SIG-M5 treated with dmso at 0.1 percent for 504 hours (cell line): ENCODE measurements around the gene SGK1.
A peak's percentile ranks its signal among the peaks of the same experiment; 100 is the strongest.
"Not testable (repeated sequence)": the region's sequence is repeated elsewhere in the genome, so short reads cannot be mapped to it uniquely, and the experiment has no call there.

Experiments used
- DNase-seq: peaks from one replicate; lab custom pipeline; 2025; ENCODE audit not compliant: unreplicated experiment; lab: John Stamatoyannopoulos, UW

SGK1 gene

DNA sequence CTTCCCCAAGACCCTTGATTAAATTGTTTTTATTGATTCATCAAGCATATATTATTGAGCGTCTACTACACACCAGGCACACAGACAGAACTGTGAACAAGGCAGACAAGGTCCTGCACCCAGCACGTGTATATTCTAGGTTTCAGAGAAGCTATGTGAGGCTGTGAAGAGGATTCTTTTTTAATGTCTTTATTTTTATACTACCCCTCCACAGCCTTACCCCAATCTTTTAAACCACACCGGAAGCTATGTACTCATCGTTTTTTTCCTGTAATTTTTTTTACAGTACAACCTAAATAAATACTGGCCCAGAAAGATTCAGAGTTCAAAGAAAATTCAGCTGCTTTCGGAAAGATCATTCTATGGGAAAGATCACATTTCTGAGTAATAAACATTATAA lies 10.0 kb downstream of the SGK1 start:
- DNase-seq = no peak

DNA sequence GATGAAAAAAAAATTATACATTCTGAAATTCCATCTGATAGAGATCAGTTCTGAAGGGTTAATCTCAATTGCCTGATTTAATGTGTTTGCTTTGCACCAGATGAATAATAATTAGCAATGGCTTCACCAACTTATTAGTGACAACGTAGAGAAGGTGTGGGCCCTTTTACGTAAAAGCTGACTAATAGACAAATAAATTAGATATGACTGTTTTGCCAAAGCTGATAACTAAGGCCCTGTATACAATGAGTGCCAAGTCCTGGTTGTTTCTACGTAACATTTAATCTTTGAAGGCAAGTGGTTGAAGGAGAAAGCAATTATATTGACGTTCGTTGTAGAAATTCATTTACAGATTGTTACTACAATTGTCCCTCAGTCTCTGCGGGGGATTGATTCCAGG lies 10.8 kb downstream of the SGK1 start:
- DNase-seq = no peak

DNA sequence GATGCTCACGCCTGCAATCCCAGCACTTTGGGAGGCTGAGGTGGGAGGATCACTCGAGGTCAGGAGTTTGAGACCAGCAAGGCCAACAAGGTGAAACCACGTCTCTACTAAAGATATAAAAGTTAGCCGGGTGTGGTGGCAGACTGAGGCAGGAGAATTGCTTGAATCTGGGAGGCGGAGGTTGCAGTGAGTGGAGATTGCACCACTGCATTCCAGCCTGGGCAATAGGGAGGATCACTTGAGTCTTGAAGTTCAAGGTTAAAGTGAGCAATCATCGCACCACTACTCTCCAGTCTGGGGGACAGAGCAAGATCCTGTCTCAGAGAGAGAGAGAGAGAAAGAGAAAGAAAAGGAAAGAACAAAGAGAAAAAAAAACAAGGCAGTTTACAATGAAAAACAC lies 13.5 kb downstream of the SGK1 start:
- DNase-seq = not testable (repeated sequence)

DNA sequence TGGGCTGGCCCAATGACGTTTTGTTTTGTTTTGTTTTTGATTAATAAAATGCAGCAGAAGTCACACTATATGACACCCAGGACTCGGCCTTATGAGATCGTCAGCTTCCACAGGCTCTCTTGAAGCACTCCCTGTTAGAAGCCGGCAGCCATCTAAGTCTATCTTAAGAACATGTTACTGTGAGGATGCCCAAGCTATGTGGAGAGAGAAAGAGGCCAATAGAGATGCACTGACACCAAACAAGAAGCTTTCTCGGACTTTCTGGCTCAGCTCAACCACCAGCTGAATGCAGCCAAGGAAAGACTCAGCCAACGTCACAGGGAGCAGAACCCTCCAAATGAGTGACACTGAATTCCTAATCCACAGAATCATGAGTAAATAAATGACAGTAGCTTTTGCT lies 14.0 kb downstream of the SGK1 start:
- DNase-seq = no peak

DNA sequence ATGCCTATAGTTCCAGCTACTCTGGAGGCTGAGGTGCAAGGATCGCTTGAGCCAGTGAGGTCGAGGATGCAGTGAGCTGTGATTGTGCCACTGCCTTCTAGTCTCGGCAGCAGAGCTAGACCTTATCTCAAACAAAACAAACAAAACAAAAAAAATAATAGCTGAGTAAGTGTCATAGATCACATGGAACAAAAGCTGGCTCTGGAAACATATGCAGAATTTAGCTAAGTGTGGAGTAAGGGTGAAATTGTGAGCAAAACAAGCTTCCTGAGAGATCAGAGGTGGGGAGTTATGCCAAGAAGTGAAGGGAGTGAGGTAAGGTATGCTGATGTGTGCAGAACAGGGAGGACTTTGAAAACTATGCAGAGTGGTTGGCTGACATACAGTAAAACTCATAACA lies 18.7 kb downstream of the SGK1 start:
- DNase-seq = no peak

DNA sequence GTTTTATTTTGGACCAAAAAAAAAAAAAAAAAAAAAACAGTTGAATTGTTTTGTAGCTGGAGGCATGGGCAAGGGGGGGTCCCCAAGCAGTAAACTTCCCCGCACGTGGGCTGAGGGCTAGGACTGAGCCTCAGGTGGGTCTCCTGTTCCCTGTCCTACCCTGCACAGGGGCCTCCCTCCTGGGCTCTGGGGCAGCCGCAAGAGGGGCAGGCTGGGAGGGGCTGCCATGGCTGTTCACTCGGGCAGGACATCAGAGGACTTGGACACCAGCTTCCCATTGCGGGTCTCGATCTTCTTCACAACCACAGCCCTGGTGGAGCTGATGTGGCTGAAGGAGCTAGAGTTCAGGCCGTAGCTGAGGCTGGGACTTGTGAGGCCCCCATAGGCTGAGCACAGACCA lies 21.1 kb downstream of the SGK1 start:
- no peak for DNase-seq

DNA sequence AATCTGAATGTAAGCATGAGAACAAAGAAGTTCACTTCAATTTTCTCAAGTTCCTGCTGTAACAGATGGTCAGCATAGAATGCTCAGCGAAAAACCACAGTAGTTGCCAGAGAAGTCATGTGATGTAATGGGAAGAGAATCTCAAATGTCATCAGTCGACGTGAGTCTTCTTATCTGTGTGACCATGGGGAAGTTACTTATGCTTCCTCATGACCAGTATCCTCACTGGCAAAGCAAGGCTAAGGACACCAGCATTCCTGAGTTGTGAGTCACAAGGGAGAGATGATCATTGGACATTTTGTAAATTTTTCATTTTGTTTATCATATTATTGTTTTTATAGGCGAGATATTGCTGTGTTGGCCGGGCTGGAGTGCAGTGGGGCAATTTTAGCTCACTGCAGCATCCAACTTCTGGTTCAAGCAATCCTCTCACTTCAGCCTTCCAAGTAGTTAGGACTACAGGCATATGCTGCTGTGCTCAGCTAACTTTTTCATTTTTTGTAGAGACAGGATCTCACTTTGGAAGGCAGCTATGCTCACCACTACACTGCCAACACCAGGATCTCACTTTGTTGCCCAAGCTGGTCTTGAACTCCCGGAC lies 21.9 kb downstream of the SGK1 start:
- DNase-seq = peak; percentile 80

DNA sequence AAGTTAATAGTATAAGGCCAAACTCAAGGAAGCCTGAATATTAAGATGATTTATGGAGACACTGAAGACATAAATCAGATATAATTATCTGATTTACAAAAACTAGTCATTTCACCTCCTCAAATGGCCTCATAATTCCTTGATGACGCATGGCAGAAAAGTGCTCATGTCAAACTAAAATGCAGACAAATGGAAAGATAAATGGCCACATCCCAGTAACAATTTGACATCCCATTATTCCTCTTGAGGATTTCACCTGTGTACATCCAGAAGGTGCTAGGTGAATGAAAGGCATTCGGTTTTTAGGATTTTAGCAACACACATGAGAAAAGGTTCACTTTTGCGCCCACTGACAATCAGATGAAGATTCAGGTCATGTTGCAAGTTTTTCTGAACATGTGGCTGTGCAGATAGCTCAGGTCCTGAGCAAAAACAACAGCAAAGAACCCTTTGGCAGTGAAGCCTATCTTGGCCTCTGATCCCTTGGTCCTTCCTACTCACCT lies 24.2 kb downstream of the SGK1 start:
- DNase-seq = no peak

DNA sequence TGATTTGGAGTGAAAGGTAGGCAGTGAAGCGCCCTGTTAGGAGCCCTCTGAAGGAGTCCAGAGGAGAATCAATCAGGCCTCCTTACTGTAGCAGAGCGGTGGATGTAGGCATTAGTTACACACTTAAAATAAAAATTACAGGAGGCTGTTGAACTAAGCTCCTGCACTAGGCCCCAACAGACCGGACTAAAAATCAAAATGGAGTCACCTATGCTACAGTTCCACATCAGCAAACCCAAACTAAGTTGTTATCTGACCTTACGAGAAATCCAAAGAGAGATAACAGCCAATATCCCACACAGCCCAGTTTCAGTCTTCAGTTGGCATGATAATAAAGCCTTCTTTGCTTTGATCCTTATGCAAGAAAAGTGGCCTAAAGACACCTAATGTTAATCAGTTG lies 26.8 kb downstream of the SGK1 start:
- DNase-seq = no peak

DNA sequence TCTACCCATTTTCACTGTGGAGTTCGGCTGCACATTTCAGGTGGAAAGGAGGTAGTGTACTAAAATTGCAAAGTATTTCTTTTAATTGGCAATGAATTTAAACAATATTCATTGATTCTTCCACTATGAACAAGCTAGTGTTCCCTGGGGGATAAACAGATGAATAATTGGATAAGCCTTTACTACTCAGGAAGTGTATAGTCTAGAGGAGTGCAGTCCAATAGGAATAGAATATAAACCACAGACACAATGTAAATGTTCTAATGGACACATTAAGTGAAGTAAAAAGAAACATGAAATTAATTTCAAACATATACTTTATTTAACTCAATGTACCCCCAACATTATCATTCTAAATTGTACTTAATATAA lies 28.7 kb downstream of the SGK1 start:
- DNase-seq = no peak

DNA sequence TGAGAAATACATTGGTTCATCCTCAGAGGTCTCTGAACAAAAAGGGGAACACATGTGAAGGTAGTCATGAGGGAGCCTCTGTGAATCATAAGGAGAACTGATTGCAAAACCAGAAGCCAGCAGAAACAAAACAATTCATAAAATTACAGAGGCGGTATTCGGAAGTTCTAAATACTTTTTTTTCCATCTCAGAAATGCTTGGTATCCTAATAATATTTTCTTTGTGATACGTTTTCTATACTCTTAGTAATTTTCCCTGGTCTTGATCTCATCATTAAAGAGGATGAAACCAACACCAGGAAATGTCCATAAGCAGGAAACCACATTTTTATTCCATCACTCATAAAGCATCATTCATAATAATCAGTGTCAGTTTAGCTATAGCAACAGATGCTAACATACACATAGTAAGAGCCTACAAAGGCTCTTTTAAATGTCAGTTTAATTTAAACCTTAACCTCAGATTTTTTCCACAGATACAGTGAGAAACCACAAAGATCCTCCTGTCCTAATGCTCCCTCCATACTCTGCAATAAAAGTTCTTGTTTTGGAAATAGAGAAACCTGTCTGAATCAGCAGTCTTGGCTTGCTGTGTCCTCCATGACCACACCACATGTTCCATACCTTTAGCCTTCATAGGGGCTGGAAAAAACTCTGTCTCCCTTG lies 29.2 kb downstream of the SGK1 start:
- DNase-seq = peak; percentile 80

DNA sequence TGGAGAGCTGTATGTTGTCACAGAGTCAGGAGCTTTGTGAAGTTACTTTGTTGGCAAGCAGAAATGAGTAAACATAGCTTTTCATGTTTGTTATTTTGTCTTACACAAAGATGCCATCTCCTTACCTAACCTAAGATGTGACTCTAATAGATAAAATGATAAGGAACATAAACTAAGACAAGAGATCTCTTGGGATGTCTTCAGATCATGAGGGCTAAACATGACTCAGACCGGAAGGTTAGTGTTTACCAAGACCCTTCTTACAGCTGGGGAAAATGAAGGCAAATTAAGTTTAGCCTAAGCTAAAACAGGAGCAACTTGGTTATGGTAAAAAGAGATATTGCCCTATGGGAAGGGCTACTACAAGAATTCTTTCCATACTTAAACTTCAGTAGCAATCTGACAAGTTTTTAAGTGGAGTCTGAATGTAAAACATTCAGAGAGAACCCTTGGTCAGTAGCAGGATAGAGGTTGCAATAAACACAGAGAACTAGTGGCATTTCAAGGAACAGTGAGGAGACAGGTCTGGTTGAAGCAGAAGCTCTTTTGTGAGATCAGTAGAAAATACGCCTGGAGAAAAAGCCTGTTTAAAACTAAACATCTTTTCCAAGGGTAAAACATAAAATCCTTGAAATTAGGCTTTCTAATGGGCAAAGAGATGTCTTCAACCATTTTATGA lies 29.9 kb downstream of the SGK1 start:
- no peak for DNase-seq

DNA sequence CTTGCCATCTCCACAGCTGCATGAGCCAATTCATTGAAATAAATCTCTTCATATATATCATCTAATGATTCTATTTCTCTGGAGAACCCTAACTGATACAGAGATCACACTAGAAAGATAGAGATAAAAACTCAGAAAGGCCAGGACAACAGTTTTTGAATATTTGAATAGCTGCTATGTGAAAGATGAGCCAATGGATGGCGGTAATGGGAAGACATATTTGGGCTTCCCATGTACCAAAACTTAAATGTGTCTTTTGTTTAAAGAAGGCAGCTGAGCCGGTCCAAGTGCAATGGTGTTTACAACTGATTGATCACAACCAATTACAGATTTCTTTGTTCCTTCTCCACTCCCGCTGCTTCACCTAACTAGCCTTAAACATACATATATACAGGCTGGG lies 35.1 kb downstream of the SGK1 start:
- no peak for DNase-seq

DNA sequence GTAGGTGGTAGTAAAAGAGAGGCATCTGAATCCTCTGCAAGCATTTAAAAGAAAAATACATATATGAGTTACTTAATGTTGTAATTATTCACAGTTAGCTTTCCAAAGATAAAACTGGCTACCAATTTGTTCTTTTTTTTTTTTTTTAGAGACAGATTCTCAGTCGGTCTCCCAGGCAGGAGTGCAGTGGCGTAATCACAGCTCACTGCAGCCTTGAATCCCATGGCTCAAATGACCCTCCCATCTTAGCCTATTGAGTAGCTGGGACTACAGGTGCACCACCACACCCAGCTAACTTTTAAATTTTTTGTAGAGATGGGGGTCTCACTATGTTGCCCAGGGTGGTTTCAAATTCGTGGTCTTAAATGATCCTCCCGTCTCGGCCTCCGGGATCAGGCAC lies 36.5 kb downstream of the SGK1 start:
- DNase-seq = no peak

DNA sequence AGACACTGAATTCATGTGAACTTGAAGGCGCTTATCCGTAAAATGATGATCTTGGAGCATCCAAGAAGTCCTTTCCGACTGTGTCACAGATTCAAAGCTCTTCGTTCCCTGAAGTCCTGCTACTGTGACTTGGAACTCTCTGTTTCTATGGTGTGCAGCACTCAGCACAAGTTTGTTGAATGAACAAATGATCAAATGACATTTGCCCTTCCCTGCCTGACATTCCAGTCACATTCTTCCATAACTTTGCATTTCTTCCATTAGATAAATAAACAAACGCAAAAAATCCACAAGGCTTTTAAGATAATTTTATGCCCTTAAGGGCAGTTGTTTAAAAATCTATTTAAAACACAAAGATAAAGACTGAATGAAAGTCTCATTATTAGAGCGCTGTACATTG lies 39.9 kb downstream of the SGK1 start:
- no peak for DNase-seq

DNA sequence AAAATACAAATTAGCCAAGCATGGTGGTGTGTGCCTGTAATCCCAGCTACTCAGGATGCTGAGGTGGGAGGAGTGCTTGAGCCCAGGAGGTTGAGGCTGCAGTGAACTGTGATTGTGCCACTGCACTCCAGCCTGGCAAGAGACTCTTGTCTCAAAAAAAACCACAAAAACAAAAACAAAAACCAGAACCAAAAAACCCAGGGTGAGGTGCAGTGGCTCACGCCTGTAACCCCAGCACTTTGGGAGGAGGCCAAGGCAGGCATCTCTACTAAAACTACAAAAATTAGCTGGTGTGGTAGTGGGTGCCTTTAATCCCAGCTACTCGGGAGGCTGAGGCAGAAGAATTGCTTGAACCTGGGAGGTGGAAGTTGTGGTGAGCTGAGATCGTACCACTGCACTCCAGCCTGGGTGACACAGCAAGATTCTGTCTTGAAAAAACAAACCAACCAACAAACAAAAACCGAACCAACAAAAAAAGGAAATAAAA lies 41.0 kb downstream of the SGK1 start:
- DNase-seq = not testable (repeated sequence)

DNA sequence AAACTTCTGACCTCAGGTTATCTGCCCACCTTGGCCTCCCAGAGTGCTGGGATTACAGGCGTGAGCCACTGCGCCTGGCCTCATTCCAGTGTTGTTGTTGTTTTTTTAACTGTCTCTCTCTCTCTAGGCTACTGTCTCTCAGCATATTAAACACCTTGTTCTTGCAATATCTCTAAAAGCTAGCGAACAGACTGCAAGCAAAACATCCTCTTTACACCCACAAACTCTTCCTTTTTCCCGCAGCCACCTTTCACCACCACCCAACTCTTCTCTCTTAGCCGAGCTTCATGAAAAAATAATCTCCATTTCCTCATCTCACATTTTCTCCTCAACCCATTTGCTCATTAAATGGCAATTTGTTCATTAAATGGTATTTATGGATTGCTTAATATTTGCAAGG lies 45.5 kb downstream of the SGK1 start:
- DNase-seq = no peak

DNA sequence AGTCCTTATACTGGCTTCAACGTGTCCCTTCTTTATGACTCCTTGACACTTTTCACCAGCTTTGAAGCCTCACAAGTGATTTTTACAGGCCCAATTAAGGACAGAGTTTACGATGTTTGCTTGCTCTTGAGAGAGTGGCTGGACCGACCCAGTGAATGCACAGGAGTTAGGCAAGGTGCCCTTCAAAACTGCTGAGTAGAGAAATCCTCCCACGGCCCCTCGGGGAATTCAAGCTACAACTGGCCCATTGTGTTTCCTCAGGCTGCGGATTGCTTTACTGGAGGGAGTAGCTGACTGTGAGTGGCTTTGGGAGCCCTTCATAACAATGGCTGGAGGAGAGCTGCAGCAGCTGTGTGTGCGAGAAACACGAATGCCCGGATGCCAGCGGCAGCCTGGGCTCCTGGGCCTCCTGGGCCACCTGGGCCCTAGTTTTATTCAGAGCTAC lies 50.0 kb downstream of the SGK1 start:
- no peak for DNase-seq

DNA sequence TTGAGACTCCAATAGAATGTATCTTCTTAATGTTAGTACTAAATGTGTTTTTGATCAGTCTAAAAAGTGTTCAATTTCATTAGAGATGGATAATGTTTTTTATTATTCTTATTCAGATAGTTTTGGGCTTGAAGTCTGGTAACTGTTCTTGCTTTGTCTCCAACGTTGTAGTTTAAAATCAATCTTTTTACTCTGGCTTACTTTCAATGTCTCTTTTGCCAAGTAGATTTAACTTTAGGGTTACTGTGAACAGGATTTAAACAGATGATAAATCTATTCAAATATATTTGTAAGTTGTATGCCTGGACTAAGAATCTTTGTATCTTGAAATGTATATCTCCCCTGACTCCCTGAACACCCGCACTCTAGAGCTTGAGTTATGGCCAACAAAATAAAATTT lies 51.1 kb downstream of the SGK1 start:
- DNase-seq = no peak

DNA sequence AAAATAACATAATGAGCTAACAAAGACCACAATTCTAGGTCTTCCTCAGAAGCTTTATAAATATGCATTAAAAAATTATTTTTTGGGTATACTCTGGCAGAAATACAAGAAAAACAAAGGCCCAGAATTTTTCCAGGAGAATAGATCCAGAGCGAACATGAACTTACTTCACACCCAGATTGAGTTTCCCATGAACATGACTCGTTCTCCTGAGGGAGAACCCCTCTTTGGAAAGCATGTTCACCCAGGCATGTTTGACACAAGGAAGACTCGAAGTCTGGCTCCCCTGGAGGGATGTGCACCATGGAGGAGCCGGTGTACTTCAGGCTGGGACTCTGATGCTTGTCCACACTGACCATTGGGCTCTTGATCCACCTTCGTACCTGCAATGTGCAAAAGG lies 56.1 kb downstream of the SGK1 start:
- no peak for DNase-seq

DNA sequence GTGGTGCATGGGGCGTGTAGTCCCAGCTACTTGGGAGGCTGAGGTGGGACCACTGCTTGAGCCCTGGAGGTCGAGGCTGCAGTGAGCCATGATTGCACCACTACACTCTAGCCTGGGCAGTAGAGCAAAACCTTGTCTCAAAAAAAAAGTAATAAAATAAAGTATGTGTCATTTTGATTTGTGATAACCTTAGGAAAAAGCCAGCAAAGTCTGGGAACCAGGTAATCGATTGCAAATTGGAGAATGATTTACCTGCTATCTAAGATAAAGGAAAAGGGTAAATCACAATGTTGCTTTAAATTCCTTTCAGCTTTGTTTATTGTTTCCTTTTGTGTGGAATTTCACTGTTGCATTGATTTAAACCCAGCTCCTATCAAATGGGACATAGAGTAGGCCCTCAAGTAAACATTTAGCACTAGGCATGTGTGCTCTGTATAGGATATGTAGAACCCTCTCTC lies 59.0 kb downstream of the SGK1 start:
- no peak for DNase-seq

DNA sequence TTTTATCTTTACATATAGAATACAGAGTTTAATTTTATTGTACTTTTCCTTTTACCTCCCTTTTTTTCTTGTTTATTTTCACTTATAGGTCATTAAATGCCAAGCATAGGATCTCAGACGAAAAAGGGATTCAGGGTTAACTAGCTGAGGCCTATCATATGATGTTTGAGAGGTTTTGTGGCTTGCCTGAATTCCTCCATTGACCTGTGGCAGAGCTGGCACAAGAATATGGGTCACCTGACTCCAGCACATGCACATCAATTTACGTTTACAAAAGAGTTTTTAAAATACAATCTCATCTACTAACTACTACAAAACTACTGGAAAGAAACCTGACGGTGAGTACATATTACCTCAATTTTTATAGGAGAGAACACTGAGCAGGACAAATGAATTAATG lies 60.4 kb downstream of the SGK1 start:
- DNase-seq = no peak
